GM12801 (cell line): ENCODE measurements around the gene TMEM168.

Experiments
- CTCF ChIP-seq: IDR thresholded peaks from one replicate; pipeline ENCODE4 v1.5.1; 2011; ENCODE audit warnings: control low read depth; ENCODE audit not compliant: insufficient read length; ENCODE audit errors: extremely low read depth

Gene TMEM168

GRCh38 chr7:112771166-112771565 is 19.0 kb downstream of the TMEM168 start:
- TF ChIP-seq CTCF, result no peak

- TF ChIP-seq CTCF, result no peak
Observed at GRCh38 chr7:112770051-112770450, 20.1 kb downstream of the TMEM168 start.

GRCh38 chr7:112765105-112765504 is 25.1 kb downstream of the TMEM168 start:
- TF ChIP-seq CTCF, result no peak

- TF ChIP-seq CTCF, result no peak
Observed at GRCh38 chr7:112763996-112764395, 26.2 kb downstream of the TMEM168 start.

- TF ChIP-seq CTCF, result no peak
Observed at GRCh38 chr7:112763298-112763697, 26.9 kb downstream of the TMEM168 start.

- TF ChIP-seq CTCF, result no peak
Observed at GRCh38 chr7:112759905-112760304, 30.3 kb downstream of the TMEM168 start.

GRCh38 chr7:112757337-112757736 is 32.9 kb downstream of the TMEM168 start:
- no peak for TF ChIP-seq CTCF

- no peak for TF ChIP-seq CTCF
Observed at GRCh38 chr7:112753298-112753697, 36.9 kb downstream of the TMEM168 start.
